GM19397 (cell line): ENCODE data around the gene GPX5.
A peak's percentile ranks its signal among the peaks of the same experiment; 100 is the strongest.
"Not testable (repeated sequence)": the region's sequence is repeated elsewhere in the genome, so short reads cannot be mapped to it uniquely, and the experiment has no call there.

ENCODE experiments used
- ATAC-seq: cut with Tn5 transposase; IDR thresholded peaks from one replicate; pipeline ENCODE4 v1.9.1; 2021; ENCODE audit warnings: mild to moderate bottlenecking, moderate library complexity; ENCODE audit not compliant: unreplicated experiment

GPX5 gene

GRCh38 chr6:28525496-28526039, at the start of gene GPX5:
GPX5 (plus strand) TSS chr6:28525881; CDS start chr6:28526014, 133 bp downstream.
- no peak for ATAC-seq

GRCh38 chr6:28478518-28478917, 47.2 kb upstream of the GPX5 start:
- ATAC-seq = no peak

- no peak for ATAC-seq
These were observed 45.3 kb upstream of the GPX5 start for GRCh38 chr6:28480253-28480932.

GRCh38 chr6:28485482-28485881, 40.2 kb upstream of the GPX5 start:
- no peak for ATAC-seq

GRCh38 chr6:28486533-28486932, 39.1 kb upstream of the GPX5 start:
- no peak for ATAC-seq

GRCh38 chr6:28486988-28487742, 38.5 kb upstream of the GPX5 start:
- ATAC-seq = no peak

GRCh38 chr6:28488916-28489365, 36.7 kb upstream of the GPX5 start:
- no peak for ATAC-seq

- ATAC-seq = peak; percentile 64
These were observed 36.1 kb upstream of the GPX5 start for GRCh38 chr6:28489366-28490204.

- ATAC-seq = no peak
These were observed 35.3 kb upstream of the GPX5 start for GRCh38 chr6:28490205-28490890.

GRCh38 chr6:28491984-28492317, 33.7 kb upstream of the GPX5 start:
- no peak for ATAC-seq

- no peak for ATAC-seq
These were observed 29.4 kb upstream of the GPX5 start for GRCh38 chr6:28496099-28496779.

- ATAC-seq = no peak
These were observed 28.4 kb upstream of the GPX5 start for GRCh38 chr6:28497306-28497705.

- ATAC-seq = no peak
These were observed 27.8 kb upstream of the GPX5 start for GRCh38 chr6:28497893-28498292.

GRCh38 chr6:28501259-28501658, 24.4 kb upstream of the GPX5 start:
- no peak for ATAC-seq

GRCh38 chr6:28502136-28502535, 23.5 kb upstream of the GPX5 start:
- ATAC-seq = not testable (repeated sequence)

GRCh38 chr6:28502709-28503305, 22.9 kb upstream of the GPX5 start:
- ATAC-seq = not testable (repeated sequence)

GRCh38 chr6:28505733-28506132, 19.9 kb upstream of the GPX5 start:
- no peak for ATAC-seq

- no peak for ATAC-seq
These were observed 18.7 kb upstream of the GPX5 start for GRCh38 chr6:28506807-28507475.

GRCh38 chr6:28511628-28512300, 13.9 kb upstream of the GPX5 start:
- no peak for ATAC-seq
